H1 (cell line): ENCODE data around the gene CMTM5. TPM values are rescaled to one million over a fixed set of nuclear protein-coding genes. Genes with fewer than 3 reads are reported as not detected.

Source experiments
- CTCF ChIA-PET: fragments of 300-600 bp; sonication (Branson Sonifier 250); formaldehyde crosslinking; loops from one replicate; lab custom pipeline; 2021; ENCODE audit not compliant: partially characterized antibody; lab: Charles Lee
- POLR2A ChIA-PET: fragments of 300-600 bp; sonication (Branson Sonifier 250); formaldehyde crosslinking; loops from one replicate; lab custom pipeline; 2021; ENCODE audit warnings: inconsistent platforms; ENCODE audit not compliant: partially characterized antibody; lab: Charles Lee
- DNase-seq, 2 experiments: peaks; one replicate each; pipeline versions ENCODE4 v3.0.0 to v3.0.0-alpha.2; 2010 to 2022; ENCODE audit warnings: low spot score in 2 of 2, low read depth in 1 of 2, mixed read lengths in 1 of 2
- FAIRE-seq: peaks from 2 replicates; lab custom pipeline; 2011; peaks lifted over from hg19 to GRCh38; lab: Jason Lieb, UNC
- H2AFZ ChIP-seq: 2 replicates; pipeline ENCODE4 v1.8.1; 2012; ENCODE audit warnings: low read length, inconsistent platforms
- H2AK5ac ChIP-seq: 2 replicates; pipeline ENCODE4 v1.6.1; 2013; ENCODE audit warnings: low read depth, low read length
- H2BK120ac ChIP-seq: replicated peaks from 2 replicates; pipeline ENCODE3; 2013; ENCODE audit warnings: low read depth, low read length, inconsistent platforms
- H2BK12ac ChIP-seq: 2 replicates; pipeline ENCODE4 v1.6.1; 2013; ENCODE audit warnings: low read depth, low read length
- H2BK15ac ChIP-seq: 2 replicates; pipeline ENCODE4 v1.6.1; 2013; ENCODE audit warnings: low read length
- H2BK20ac ChIP-seq: 2 replicates; pipeline ENCODE4 v1.6.1; 2013; ENCODE audit warnings: low read length
- H2BK5ac ChIP-seq: 2 replicates; pipeline ENCODE4 v1.6.1; 2013; ENCODE audit warnings: low read depth, low read length
- H3K14ac ChIP-seq: 2 replicates; pipeline ENCODE4 v1.6.1; 2013; ENCODE audit warnings: inconsistent platforms; ENCODE audit not compliant: insufficient read length
- H3K18ac ChIP-seq: 2 replicates; pipeline ENCODE4 v1.6.1; 2013; ENCODE audit warnings: low read length; ENCODE audit errors: extremely low read depth
- H3K23ac ChIP-seq: 2 replicates; pipeline ENCODE4 v1.6.1; 2013; ENCODE audit warnings: inconsistent platforms; ENCODE audit not compliant: insufficient read length
- H3K23me2 ChIP-seq: 2 replicates; pipeline ENCODE4 v1.6.1; 2013; ENCODE audit warnings: low read depth, low read length
- H3K27ac ChIP-seq: 2 replicates; pipeline ENCODE4 v1.6.1; 2011; ENCODE audit warnings: low read depth, low read length, inconsistent platforms
- H3K27me3 ChIP-seq, 4 experiments: replicated peaks in 1 of 4; 1 replicate in 1 of 4; 2 replicates in 3 of 4; pipeline versions ENCODE4 v1.6.1 to v1.8.1; 2011 to 2013; ENCODE audit warnings: low read length in 3 of 4, mild to moderate bottlenecking in 3 of 4, inconsistent platforms in 2 of 4, mixed read lengths in 2 of 4, moderate library complexity in 1 of 4; ENCODE audit not compliant: control insufficient read depth in 3 of 4, insufficient read depth in 3 of 4; ENCODE audit errors: extremely low read depth in 1 of 4
- H3K36me3 ChIP-seq, 4 experiments: 2 replicates each; pipeline versions ENCODE4 v1.6.1 to v1.8.1; 2011 to 2013; ENCODE audit warnings: mild to moderate bottlenecking in 4 of 4, low read length in 3 of 4, moderate library complexity in 2 of 4, control low read depth in 1 of 4, inconsistent platforms in 1 of 4; ENCODE audit not compliant: insufficient read depth in 4 of 4, control insufficient read depth in 2 of 4
- H3K4ac ChIP-seq: replicated peaks from 2 replicates; pipeline ENCODE3; 2013; ENCODE audit warnings: low read length, low read depth, mixed read lengths, inconsistent platforms; ENCODE audit not compliant: insufficient read length
- H3K4me1 ChIP-seq, 4 experiments: replicated peaks in 1 of 4; 1 replicate in 1 of 4; 2 replicates in 3 of 4; pipeline versions ENCODE4 v1.6.1 to v1.8.1; 2011 to 2013; ENCODE audit warnings: low read length in 3 of 4, inconsistent platforms in 2 of 4, mixed read lengths in 1 of 4; ENCODE audit not compliant: insufficient read depth in 4 of 4, control insufficient read depth in 3 of 4
- H3K4me2 ChIP-seq, 2 experiments: 2 replicates each; pipeline versions ENCODE4 v1.6.1 to v1.8.1; 2011 to 2013; ENCODE audit warnings: low read depth in 2 of 2, low read length in 2 of 2, control low read depth in 1 of 2, inconsistent platforms in 1 of 2, mild to moderate bottlenecking in 1 of 2; ENCODE audit not compliant: insufficient read depth in 1 of 2
- H3K4me3 ChIP-seq, 4 experiments: fragments of 200-600, 300-600 bp in 1 of 4; sonication (generic), shearing (Covaris generic), sonication (Bioruptor Twin) in 1 of 4; 2 replicates each; pipeline versions ENCODE4 v1.5.1 to v1.8.1; 2011 to 2016; ENCODE audit warnings: low read length in 4 of 4, low read depth in 3 of 4, control low read depth in 2 of 4, inconsistent platforms in 2 of 4, mild to moderate bottlenecking in 2 of 4, mixed read lengths in 1 of 4, moderate library complexity in 1 of 4; ENCODE audit not compliant: insufficient read depth in 2 of 4; ENCODE audit errors: extremely low read depth in 1 of 4
- H3K56ac ChIP-seq: replicated peaks from 2 replicates; pipeline ENCODE3; 2013; ENCODE audit warnings: low read depth, mild to moderate bottlenecking, mixed read lengths, low read length, inconsistent platforms; ENCODE audit not compliant: insufficient read length
- H3K79me1 ChIP-seq: 2 replicates; pipeline ENCODE4 v1.6.1; 2013; ENCODE audit warnings: low read depth, low read length, control low read depth
- H3K79me2 ChIP-seq, 2 experiments: 2 replicates each; pipeline versions ENCODE4 v1.6.1 to v1.8.1; 2012 to 2013; ENCODE audit warnings: low read length in 2 of 2, mild to moderate bottlenecking in 2 of 2, inconsistent platforms in 1 of 2; ENCODE audit not compliant: insufficient read depth in 2 of 2, control insufficient read depth in 1 of 2
- H3K9ac ChIP-seq, 4 experiments: replicated peaks in 1 of 4; 1 replicate in 1 of 4; 2 replicates in 3 of 4; pipeline versions ENCODE4 v1.6.1 to v1.8.1; 2011 to 2013; ENCODE audit warnings: low read depth in 3 of 4, low read length in 3 of 4, control low read depth in 2 of 4, mild to moderate bottlenecking in 2 of 4, moderate library complexity in 2 of 4, inconsistent platforms in 1 of 4; ENCODE audit errors: extremely low read depth in 1 of 4
- H3K9me3 ChIP-seq, 2 experiments: 2 replicates each; pipeline versions ENCODE4 v1.6.1 to v1.8.1; 2012 to 2013; ENCODE audit warnings: mild to moderate bottlenecking in 2 of 2, moderate library complexity in 2 of 2, control low read depth in 1 of 2, inconsistent platforms in 1 of 2, low read depth in 1 of 2, low read length in 1 of 2, mixed read lengths in 1 of 2; ENCODE audit not compliant: insufficient read depth in 2 of 2
- H4K20me1 ChIP-seq, 2 experiments: replicated peaks in 1 of 2; 2 replicates each; pipeline versions ENCODE3 to v1.8.1; 2011 to 2013; ENCODE audit warnings: inconsistent platforms in 2 of 2, low read length in 2 of 2, mild to moderate bottlenecking in 1 of 2; ENCODE audit not compliant: insufficient read depth in 2 of 2, control insufficient read depth in 1 of 2
- H4K5ac ChIP-seq: 2 replicates; pipeline ENCODE4 v1.6.1; 2013; ENCODE audit warnings: low read length, low read depth, mixed read lengths, inconsistent platforms; ENCODE audit not compliant: insufficient read length
- H4K8ac ChIP-seq: 2 replicates; pipeline ENCODE4 v1.8.0; 2013; ENCODE audit warnings: mild to moderate bottlenecking, moderate library complexity, low read length, inconsistent platforms; ENCODE audit not compliant: insufficient read depth; ENCODE audit errors: extremely low read depth
- H4K91ac ChIP-seq: replicated peaks from 2 replicates; pipeline ENCODE3; 2013; ENCODE audit warnings: low read length, mixed read lengths, inconsistent platforms; ENCODE audit not compliant: insufficient read length
- CBX8 ChIP-seq: fragments of 300-800, 300-1000 bp; sonication (generic); IDR thresholded peaks from 2 replicates; pipeline ENCODE4 v1.7.1; 2016; ENCODE audit warnings: low read depth, low read length, borderline replicate concordance
- WGBS, 2 experiments: shearing (Covaris generic) in 1 of 2; methylation state at CpG; one replicate each; pipeline versions ENCODE4 v1.1.6 to v1.1.7; 2013 to 2015; ENCODE audit warnings: low lambda C conversion rate in 2 of 2, mixed read lengths in 2 of 2, inconsistent platforms in 1 of 2, low coverage in 1 of 2, missing lambda C conversion rate in 1 of 2; ENCODE audit not compliant: insufficient replicate concordance in 2 of 2, insufficient coverage in 1 of 2, insufficient read length in 1 of 2; ENCODE audit errors: extremely low coverage in 1 of 2, missing lambda C conversion rate in 1 of 2; 5-methylcytosine and 5-hydroxymethylcytosine counted together
- polyA plus RNA-seq, 7 experiments: library from polyadenylated mRNA; depleted of rRNA in 3 of 7; stranded (reverse) in 5 of 7; unstranded in 2 of 7; fragments of >200 nt in 5 of 7; fragments of 200-250 nt in 2 of 7; gene quantifications; 1 replicate in 5 of 7; 2 replicates in 1 of 7; 4 replicates in 1 of 7; pipeline versions ENCODE4 v1.2.1 to v1.2.3, GENCODE V29; 2011 to 2013; ENCODE audit warnings: missing spikeins in 2 of 7, mixed read lengths in 2 of 7
- total RNA-seq: library from RNA; stranded (reverse); fragmentation: NEBNext Ultra II Directional; extraction: Animal tissue kit (Norgen Biotek cat#: 25700); gene quantifications from 2 replicates; pipeline ENCODE4 v1.2.1, GENCODE V29; 2021

Gene CMTM5
- total and polyA plus RNA-seq, 2 of the 8 experiments (the other 6 are each of a cell fraction or from before 2014, with no cell fraction given), result 2.1 TPM; not detected in 1

DNA sequence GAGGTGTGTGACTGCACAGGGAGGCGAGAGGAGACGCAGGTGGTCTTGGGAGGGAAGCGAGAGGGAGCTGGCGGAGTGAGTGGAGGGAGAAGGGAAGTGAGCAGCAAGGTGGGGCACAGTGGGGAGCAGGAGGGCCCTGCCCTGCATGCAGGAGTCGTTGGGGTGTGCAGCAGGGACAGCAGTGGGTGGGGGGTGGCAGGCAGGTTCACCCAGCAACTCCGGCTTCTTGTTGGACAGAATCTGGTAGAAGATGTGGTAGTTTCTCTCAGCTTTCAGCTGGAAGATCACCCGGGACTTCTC, 26.2 kb downstream of the CMTM5 start:
- H3K4ac ChIP-seq, result no peak overlapping the region
- H3K36me3 ChIP-seq, result no peaks in the 10 kb centered on the region
- H3K18ac ChIP-seq, result no peak overlapping the region
- no peaks in the 10 kb centered on the region for H3K79me2 ChIP-seq
- DNase-seq (no peak), FAIRE-seq (no peak)
- H2BK120ac ChIP-seq, result no peak overlapping the region
- no peak overlapping the region for H2AK5ac ChIP-seq
- H3K27me3 ChIP-seq, result no peaks in the 10 kb centered on the region; a peak in 3 of 7 replicates
- H4K20me1 ChIP-seq, result peaks cover 0 to 2% of the 10 kb centered on the region in 2 experiments
- no peak overlapping the region for H2BK15ac ChIP-seq
- H4K91ac ChIP-seq, result no peak overlapping the region
- ChIA-PET CTCF (interaction anchor here (1.4 to 1.8 kb wide), 3 partner anchors 15 to 23 kb away, joined by 3 to 7 read pairs (median 4); no protein-coding TSS in a partner anchor), POLR2A (no interaction called here)
- no peak overlapping the region for H3K4me2 ChIP-seq
- no peaks in the 10 kb centered on the region; a peak in 1 of 7 replicates for H3K4me1 ChIP-seq
- H2AFZ ChIP-seq, result no peak overlapping the region; the same call in 1 of the 2 replicates
- no peaks in the 10 kb centered on the region for H3K9me3 ChIP-seq
- no peak overlapping the region for H2BK5ac ChIP-seq
- H3K14ac ChIP-seq, result no peak overlapping the region
- no peak overlapping the region for H4K5ac ChIP-seq
- no peak overlapping the region for H3K9ac ChIP-seq
- no peaks in the 10 kb centered on the region for H3K23me2 ChIP-seq
- H2BK20ac ChIP-seq, result no peak overlapping the region
- H3K56ac ChIP-seq, result no peak overlapping the region
- no peak overlapping the region for H3K4me3 ChIP-seq
- no peak overlapping the region for H4K8ac ChIP-seq
- H2BK12ac ChIP-seq, result no peak overlapping the region
- no peak overlapping the region for H3K23ac ChIP-seq
- no peaks in the 10 kb centered on the region for H3K79me1 ChIP-seq
- WGBS, 2 experiments, result 82% methylated on average over 7 of the region's 7 CpGs; no CpG with 5 or more reads in 1 of the 2 experiments
- no peak overlapping the region for H3K27ac ChIP-seq
- TF ChIP-seq CBX8, result no peak
